Transverse colon (tissue), 4 donors: ENCODE measurements around the gene LMX1B. TPM values are rescaled to one million over a fixed set of nuclear protein-coding genes. Genes with fewer than 3 reads are reported as not detected.
A peak's percentile ranks its signal among the peaks of the same experiment; 100 is the strongest.

Experiments used
- DNase-seq: peaks from one replicate; pipeline ENCODE4 v3.0.0-alpha.2; 2019
- H3K27ac ChIP-seq, 4 donors: fragments of 200-600 bp; sonication (generic); 2 replicates each; pipeline ENCODE4 v1.5.1; 2016 to 2018; ENCODE audit warnings: inconsistent platforms in 4 of 4
- H3K27me3 ChIP-seq: fragments of 200-600 bp; sonication (generic); 2 replicates; pipeline ENCODE4 v1.5.1; 2017; ENCODE audit warnings: inconsistent platforms
- H3K36me3 ChIP-seq, 4 donors: fragments of 200-600 bp; sonication (generic); 2 replicates each; pipeline ENCODE4 v1.5.1; 2017 to 2019; ENCODE audit warnings: inconsistent platforms in 4 of 4
- H3K4me1 ChIP-seq, 4 donors: fragments of 200-600 bp; sonication (generic); 2 replicates each; pipeline ENCODE4 v1.5.1; 2017 to 2020; ENCODE audit warnings: inconsistent platforms in 4 of 4
- H3K4me3 ChIP-seq, 4 donors: fragments of 200-600 bp; sonication (generic); 1 replicate in 1 of 4; 2 replicates in 3 of 4; pipeline versions ENCODE4 v1.5.1 to v1.6.1; 2017 to 2019; ENCODE audit warnings: inconsistent platforms in 4 of 4
- H3K9me3 ChIP-seq, 2 donors: fragments of 200-600 bp; sonication (generic); 2 replicates each; pipeline ENCODE4 v1.5.1; 2017 to 2019; ENCODE audit warnings: inconsistent platforms in 2 of 2
- EP300 ChIP-seq: sonication (generic); formaldehyde crosslinking; IDR thresholded peaks from one replicate; pipeline ENCODE4 v1.6.1; 2017; ENCODE audit warnings: antibody characterized with exemption, low read depth
- POLR2A ChIP-seq: fragments of 450-650 bp; IDR thresholded peaks from one replicate; pipeline ENCODE4 v1.6.1; 2016; ENCODE audit warnings: antibody characterized with exemption, mild to moderate bottlenecking, moderate library complexity
- POLR2AphosphoS5 ChIP-seq, 3 donors: sonication (generic); formaldehyde crosslinking; IDR thresholded peaks; one replicate each; pipeline ENCODE4 v1.6.1; 2016; ENCODE audit warnings: antibody characterized with exemption in 3 of 3
- WGBS, 2 donors: methylation state at CpG; one replicate each; pipeline ENCODE4 v1.1.5; 2018; ENCODE audit warnings: low coverage in 1 of 2; 5-methylcytosine and 5-hydroxymethylcytosine counted together
- in situ Hi-C, 4 donors: fragments of 200-750 bp; cut with MboI; loops; one replicate each; pipeline versions ENCODE4 v1.15.0 to v1.15.1; 2017; ENCODE audit warnings: low sequenced_read_pairs in 3 of 4, low pct_ligation_motif_present in 1 of 4, low pct_unique_long_range_greater_than_20kb in 1 of 4
- intact Hi-C: fragments of 100-400 bp; cut with DNase I; formaldehyde crosslinking; loops from one replicate; pipeline ENCODE4 v1.15.1; 2023; ENCODE audit warnings: low total_unique reads
- total RNA-seq, 4 donors: library from RNA; depleted of rRNA; stranded (reverse); fragments of >200 nt; gene quantifications; one replicate each; pipeline ENCODE4 v1.1.0, GENCODE V29; 2016
- TF ChIP-seq, protein P1 (sequence below), 5 experiments: fragments of 200-600 bp in 3 of 5; fragments of 450-650 bp in 2 of 5; sonication (generic) in 3 of 5; IDR thresholded peaks; 1 replicate in 2 of 5; 2 replicates in 3 of 5; pipeline ENCODE4 v1.5.1; 2016 to 2017; ENCODE audit warnings: antibody characterized with exemption in 5 of 5, inconsistent platforms in 3 of 5, mild to moderate bottlenecking in 2 of 5, moderate library complexity in 1 of 5

The LMX1B gene
- total RNA-seq, 4 donors from 2014 or later = 0.64 TPM; not detected in 3

DNA sequence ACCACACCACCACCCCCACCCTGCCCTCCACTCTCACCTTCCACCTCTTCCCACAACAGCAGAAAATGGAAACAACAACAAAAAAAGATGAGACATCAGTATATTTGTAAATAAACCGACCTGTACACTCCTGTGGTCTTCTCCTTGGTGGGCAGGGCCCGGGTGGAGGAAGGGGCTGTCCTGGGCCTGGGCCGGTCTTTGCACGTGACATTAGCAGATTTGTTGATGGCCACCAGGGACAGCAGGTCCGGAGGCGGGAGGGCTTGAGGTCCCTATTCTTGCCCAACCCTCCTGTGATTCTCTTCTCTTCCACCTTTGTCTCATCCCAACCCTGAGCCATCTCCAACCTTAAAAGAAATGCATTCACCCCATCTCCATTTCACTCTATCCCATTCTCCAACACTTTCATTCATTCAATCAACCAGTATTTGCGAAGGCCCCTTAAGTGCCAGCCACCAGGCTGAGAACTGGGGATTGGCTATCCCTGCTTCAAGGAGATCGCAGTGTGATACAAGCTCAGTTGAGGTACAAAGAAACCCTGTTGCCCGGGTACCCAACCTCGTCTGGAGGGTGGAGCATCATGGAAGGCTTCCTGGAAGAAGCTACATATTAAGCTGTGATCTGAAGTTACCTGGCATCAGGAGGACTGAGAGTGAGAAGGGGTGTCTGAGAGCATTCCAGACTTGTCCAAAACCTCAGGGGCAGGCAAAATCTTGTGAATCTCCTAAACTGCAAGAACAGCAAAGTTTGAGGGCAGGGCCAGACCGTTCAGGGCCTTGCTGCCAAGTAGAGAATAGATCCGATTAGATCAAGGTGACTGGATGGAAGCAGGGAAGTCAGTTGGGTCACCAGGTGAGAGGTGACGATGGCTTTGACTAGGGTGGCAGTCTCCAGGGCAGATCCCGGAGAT is 87.4 kb downstream of the LMX1B start:
- H3K4me1 ChIP-seq = peaks cover 0 to 11% (median 4%) of the 10 kb centered on the region in 4 donors
- no peaks in the 10 kb centered on the region for H3K36me3 ChIP-seq
- no peak for DNase-seq
- H3K27me3 ChIP-seq = peaks cover 82% of the 10 kb centered on the region
- no peak overlapping the region for H3K27ac ChIP-seq
- H3K4me3 ChIP-seq = no peak overlapping the region
- intact Hi-C loops = no loop called here
- TF ChIP-seq, protein P1, sequence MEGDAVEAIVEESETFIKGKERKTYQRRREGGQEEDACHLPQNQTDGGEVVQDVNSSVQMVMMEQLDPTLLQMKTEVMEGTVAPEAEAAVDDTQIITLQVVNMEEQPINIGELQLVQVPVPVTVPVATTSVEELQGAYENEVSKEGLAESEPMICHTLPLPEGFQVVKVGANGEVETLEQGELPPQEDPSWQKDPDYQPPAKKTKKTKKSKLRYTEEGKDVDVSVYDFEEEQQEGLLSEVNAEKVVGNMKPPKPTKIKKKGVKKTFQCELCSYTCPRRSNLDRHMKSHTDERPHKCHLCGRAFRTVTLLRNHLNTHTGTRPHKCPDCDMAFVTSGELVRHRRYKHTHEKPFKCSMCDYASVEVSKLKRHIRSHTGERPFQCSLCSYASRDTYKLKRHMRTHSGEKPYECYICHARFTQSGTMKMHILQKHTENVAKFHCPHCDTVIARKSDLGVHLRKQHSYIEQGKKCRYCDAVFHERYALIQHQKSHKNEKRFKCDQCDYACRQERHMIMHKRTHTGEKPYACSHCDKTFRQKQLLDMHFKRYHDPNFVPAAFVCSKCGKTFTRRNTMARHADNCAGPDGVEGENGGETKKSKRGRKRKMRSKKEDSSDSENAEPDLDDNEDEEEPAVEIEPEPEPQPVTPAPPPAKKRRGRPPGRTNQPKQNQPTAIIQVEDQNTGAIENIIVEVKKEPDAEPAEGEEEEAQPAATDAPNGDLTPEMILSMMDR (IDR thresholded peaks at IDR 0.05) = no peak
- TF ChIP-seq POLR2A = no peak
- no peak for TF ChIP-seq EP300
- TF ChIP-seq POLR2AphosphoS5 (IDR thresholded peaks at IDR 0.05) = no peak
- no peaks in the 10 kb centered on the region for H3K9me3 ChIP-seq
- in situ Hi-C loops = loop anchor here in 2 of 4 donors (10.0 kb wide), 2 partner anchors 74 to 84 kb away; no protein-coding TSS in a partner anchor
- 41 to 53% methylated on average over 6 to 14 of the region's 14 CpGs for WGBS, 2 donors

DNA sequence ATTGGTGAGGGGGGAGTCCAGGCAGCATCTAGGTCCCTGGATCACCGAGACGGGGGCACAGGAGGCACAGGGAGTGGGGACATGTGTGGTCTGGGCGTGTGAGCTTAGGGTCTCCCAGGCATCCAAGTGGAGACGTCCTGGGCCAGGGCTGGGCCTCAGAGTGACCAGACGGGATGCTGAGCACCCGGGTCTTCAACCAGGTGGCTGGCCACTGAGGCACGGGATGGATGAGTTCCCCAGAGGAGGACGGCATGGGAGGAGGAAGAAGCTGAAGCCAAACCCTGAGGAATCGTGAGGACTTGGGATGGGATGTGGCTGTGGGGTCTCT is 88.0 kb downstream of the LMX1B start:
- Histone ChIP-seq H3K4me3 (no peak overlapping the region), H3K27me3 (peaks cover 82% of the 10 kb centered on the region), H3K9me3 (no peaks in the 10 kb centered on the region), H3K36me3 (no peaks in the 10 kb centered on the region), H3K4me1 (peaks cover 0 to 11% (median 4%) of the 10 kb centered on the region in 4 donors), H3K27ac (no peak overlapping the region)
- in situ Hi-C loops (loop anchor here in 2 of 4 donors (10.0 kb wide), 2 partner anchors 73 to 83 kb away; no protein-coding TSS in a partner anchor), intact Hi-C loops (no loop called here)
- WGBS, 2 donors = 71 to 87% methylated on average over 3 to 9 of the region's 9 CpGs
- TF ChIP-seq POLR2A = no peak
- TF ChIP-seq EP300 = no peak
- TF ChIP-seq POLR2AphosphoS5 (IDR thresholded peaks at IDR 0.05) = no peak
- TF ChIP-seq, protein P1 (IDR thresholded peaks at IDR 0.05) = no peak
- DNase-seq = no peak

DNA sequence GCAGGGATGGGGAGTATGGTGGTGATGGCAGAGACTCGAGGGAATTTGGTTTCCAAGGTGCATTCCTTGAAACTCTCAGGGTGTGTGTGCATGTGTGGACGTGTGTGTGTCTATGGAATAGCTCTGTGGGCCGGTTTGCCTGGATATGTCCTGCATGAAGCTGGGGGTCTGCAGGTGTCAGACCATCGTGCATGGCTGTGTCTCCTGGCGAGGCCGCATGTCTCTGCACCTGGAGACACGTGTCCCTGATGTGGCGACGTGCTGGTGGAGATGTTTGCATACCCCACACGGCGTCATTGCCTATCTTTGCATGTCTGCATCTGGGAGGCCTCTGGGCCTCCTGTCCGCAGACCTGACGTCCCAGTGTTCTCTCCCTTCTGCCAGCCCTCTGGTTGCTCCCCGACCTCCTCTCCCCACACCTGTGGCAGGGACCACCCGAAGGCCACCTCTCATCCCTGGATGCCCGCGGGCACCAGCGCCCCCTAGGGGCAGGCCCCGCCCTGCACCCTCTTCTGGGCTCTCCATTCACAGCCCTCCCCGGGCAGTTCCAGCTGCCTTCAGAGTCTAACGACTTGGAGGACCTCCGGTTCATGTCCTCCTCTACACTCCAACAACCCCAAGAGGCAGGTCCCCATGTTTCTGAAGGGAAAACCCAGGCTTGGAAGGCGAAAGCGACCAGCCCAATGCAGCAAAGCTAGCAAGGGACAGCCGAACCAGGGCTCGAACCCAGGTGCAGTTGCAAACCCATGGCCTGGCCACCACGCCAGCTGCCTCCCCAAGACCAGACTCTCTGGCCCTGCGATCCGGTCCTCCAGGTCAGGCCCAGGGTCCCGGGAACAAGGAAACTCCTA is 88.6 kb downstream of the LMX1B start:
- Histone ChIP-seq H3K4me1 (peaks cover 0 to 11% (median 4%) of the 10 kb centered on the region in 4 donors), H3K36me3 (no peaks in the 10 kb centered on the region), H3K27me3 (peaks cover 83% of the 10 kb centered on the region), H3K27ac (no peak overlapping the region), H3K9me3 (no peaks in the 10 kb centered on the region), H3K4me3 (no peak overlapping the region)
- WGBS, 2 donors = 49 to 54% methylated on average over 2 to 25 of the region's 30 CpGs
- TF ChIP-seq, protein P1 (IDR thresholded peaks at IDR 0.05) = peak; percentile 37 to 52 (median 48)
- TF ChIP-seq EP300 = no peak
- no peak for DNase-seq
- intact Hi-C loops (no loop called here), in situ Hi-C loops (loop anchor here in 2 of 4 donors (10.0 kb wide), 2 partner anchors 72 to 82 kb away; no protein-coding TSS in a partner anchor)
